ENCODE data around the gene SSH2. TPM values are rescaled to one million over a fixed set of nuclear protein-coding genes. Genes with fewer than 3 reads are reported as not detected.
"Not testable (repeated sequence)": the region's sequence is repeated elsewhere in the genome, so short reads cannot be mapped to it uniquely, and the experiment has no call there.

SSH2 gene
- total RNA-seq, 1 donor from 2014 or later: 32.1 TPM

DNA sequence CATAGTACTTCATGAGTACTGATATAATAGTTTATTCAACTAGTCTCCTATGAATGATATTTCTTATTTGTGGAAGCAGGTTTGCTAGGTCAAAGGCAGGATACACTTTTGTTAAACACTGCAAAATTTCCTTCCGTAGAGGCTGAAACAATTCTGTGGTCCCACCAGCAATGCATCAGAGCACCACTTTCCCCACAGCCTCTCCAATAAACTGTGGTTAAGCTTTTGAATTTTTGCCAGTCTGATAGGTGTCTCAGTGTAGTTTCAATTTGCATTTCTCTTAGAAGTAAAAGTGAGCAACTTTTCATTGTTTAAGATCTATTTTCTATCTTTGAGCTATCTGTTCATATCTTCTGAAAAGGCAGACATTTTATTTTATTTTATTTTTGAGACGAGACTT, 270.9 kb downstream of the SSH2 start:
- DNase-seq: no peak

DNA sequence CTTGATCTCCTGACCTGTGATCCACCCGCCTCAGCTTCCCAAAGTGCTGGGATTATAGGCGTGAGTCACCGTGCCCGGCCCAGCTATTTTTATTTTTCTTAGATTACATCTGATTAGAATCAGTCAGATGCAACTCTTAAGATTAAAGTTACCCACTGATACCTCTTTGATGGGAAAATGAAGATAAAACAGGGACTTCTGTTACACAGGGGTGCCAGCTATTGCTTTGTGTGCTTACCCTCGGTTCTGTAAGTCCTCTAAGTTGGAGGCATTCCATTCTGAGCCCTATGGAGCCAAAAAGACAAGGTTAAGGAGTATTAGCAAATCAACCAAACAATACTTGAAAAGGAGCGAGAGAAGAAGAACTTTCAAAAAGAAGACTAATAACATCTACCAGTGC, 274.7 kb downstream of the SSH2 start:
- DNase-seq: no peak

DNA sequence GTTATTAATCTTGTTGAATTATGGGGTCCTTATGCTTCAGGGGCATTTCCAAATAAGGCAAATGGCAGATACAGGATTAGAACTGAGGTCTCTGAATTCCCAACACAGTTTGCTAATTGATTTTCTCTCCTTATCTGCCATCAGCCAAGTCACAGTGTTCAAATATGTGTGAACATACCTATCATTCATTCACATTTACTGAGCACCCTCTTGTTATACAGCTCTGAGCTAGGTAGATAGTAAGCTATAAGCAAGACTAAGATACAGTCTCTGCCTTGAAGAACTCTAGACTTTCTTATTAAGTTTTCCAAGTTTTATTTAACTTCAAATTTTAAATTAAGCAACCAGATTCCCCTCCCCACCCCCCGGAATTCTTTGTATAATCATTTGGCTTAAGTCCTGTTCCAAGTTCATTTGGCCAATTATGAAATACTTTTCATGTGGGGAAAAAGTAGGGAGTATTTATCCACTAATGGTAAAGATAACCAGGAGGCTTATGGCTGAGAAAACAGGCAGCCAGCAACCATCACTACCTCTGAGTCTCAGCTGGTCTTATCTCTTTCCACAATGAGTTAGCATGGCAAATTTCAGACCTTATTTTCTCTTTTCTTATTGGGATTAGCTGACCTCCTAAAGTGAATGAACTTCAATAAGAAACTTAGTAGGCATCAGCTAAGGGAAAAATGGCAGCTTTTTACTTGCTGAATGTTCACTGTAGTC, 275.9 kb downstream of the SSH2 start:
- no peak for DNase-seq

DNA sequence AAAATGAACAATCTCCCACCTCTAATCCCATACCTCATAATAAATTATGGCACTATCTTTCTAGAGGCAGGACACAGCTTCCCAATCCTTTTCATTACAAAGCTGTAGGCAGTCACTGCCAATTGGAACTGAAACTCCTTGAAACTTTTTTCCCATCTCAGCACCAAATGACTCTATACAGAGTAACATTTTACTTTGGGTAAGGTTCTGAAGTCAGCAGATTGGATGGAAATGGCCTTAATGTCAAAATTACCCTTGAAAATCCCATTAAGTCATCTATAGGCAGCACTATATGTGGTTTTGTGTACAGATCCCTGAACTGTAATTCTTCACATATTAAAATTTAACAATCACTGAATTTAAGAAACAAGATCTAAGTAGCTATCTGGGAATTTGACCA, 277.1 kb downstream of the SSH2 start:
- DNase-seq: no peak

DNA sequence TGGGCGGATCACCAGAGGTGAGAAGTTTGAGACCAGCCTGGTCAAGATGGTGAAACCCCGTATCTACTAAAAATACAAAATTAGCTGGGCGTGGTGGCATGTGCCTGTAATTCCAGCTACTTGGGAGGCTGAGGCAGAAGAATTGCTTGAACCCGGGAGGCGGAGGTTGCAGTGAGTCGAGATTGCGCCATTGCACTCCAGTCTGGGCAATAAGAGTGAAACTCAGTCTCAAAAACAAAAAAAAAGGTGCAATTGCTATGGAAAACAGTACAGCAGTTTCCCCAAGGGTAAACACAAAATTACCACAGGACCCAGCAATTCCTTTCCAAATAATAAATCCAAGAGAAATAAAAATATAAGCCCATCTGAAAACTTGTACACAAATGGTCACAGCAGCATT, 278.1 kb downstream of the SSH2 start:
- not testable (repeated sequence) for DNase-seq

DNA sequence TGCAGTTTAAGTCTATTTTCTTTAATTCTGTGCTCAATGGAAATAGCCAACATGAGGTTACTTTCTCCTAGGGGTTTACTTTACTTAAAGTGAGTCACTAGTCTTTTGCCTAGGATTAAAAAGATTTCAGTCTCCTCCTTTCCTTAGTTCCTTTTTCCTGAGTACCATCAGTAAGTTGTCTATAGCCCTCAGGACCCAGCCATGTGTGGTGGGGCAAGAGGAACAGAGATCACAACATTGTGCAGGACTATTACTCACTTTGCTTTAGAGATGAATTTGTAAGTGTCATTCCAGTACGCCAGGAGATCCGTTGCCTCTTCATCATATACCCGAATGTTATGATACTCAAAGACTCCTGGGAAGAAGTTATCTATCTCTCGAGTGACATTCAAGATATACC, 279.6 kb downstream of the SSH2 start:
- no peak for DNase-seq

DNA sequence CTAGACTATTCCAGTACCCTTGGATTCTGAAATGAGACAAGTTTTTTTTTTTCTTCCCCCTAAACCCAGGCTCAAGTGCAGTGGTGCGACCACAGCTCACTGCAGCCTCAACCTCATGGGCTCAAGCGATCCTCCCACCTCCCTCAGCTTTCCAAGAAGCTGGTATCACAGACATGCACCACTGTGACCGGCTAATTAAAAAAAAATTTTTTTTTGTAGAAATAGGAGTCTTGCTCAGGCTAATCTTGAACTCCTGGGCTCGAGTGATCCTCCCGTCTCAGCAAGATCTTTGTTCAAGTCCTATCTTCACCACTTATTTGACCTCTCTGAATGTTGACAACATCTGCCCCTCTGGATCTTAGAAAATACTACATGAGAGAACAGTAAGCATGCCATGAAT, 280.7 kb downstream of the SSH2 start:
- DNase-seq: no peak

DNA sequence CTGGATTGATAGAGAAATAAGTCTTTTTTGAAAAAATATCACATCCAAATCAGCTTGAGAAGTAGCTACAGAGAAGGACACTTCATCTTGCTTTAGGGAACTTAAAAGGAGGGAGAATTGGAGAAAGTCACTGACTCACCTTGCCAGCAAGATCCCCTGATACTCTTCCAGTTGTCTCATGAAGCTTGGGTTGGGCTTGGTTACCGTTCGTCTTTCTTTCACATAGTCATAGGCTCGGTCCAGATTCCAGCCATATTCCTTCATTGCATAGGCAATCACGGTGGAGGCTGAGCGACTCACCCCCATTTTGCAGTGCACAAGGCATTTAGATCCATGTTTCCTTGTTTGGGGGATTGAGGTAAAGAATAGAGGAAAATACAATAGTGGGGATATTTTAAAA, 282.0 kb downstream of the SSH2 start:
- no peak for DNase-seq

DNA sequence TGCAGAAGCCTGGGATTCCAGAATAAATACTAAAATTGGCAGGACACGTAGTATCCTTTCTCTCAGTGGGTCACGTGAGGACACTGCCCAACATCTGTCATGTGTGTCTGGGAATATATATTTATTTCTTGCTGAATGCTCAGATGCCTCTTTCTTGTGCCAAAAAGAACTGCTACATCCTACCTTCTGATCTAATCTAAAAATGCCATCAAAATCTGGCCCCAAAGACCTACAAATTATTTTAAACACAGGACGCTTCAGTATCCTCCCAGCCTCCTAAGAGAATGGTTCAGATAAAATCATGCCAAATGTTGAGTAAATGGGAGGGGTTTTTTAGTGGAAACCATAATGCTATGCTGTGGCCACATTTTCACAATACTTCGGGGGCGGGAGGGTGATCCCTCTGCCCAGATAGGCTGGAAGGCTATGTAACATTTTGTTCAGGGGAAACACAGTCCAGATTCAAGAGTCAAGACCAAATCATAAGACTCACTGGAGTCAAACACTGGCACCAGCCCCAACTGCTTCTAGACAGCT, 284.4 kb downstream of the SSH2 start:
- DNase-seq: peak; percentile 75

DNA sequence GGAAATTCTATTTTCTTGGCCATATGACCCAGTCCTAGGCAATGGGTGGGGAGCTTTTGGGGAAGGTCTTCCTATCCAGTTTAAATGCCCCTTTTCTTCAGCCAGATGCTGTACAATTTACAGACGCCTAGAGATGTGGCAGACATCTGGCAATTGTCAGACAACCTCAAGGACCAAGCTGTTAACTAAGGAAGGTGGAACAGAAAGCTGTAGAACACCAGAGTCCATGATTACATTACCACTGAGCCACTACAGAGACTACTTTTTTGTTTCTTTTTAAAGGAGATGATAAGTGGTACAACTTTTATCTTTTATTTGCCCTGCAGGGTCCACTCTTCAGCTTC, 286.2 kb downstream of the SSH2 start:
- no peak for DNase-seq

DNA sequence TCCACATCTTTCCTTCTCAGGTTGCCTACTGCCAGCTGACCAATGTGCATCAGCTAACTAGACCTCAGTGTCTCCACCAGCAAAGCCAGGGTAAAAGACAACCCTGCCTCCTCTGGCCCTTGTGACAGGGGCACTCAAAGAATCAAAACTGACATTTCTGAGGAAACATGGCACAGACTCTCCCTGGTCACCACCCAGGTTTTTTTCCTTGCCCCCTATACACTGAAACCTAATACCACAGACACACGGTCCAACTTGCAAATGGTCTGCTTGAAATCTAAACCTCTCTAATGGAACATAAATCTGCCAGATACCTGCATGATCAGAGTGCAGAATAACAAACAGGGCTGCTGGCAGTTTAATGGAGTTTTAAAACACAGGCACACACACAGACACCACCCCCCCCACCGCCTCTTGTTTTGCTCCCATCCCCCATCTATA, 287.8 kb downstream of the SSH2 start:
- no peak for DNase-seq

DNA sequence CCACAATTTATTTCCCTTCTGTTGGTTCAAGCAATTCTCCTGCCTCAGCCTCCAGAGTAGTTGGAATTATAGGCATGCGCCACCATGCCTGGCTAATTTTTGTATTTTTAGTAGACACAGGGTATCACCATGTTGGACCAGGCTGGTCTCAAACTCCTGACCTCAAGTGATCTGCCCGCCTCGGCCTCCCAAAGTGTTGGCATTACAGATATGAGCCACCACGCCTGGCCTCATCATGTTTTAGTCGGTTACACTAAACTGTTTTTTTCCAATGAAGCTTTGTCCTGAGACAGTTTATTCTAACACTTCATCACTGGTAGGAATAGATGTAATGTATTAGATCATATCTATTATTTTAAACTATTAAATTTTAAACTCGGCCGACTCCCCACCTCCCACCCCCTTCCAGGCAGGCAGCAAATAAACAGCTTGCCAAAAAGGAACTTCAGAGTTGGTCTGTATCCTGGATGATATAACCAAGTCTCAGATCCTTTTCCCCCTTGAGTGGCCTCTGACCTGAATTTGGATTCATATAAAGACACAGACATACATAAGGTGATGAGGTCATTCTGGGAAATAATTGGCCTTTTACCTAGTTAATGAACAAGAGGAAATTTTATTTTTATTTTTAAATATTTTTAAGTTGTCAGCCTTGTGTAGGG, 288.9 kb downstream of the SSH2 start:
- DNase-seq: no peak

DNA sequence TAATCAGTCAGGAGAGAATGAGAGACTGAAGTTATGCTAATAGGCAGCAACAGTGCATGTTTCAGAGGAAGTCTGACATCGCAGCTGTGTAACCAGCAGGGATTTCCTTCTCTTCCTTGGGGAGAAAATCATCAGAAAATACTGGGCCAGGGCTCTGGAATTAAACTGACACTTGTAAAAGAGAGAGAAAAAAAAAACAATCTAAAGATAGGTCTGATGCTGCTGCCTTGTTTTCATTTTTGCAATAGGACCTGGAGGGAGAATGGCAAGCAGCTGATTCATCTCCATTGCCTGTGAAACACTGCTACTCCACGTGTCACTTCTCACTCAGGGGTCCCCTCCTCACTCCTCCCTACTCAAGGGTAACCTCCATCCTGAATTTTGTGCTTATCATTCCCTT, 289.6 kb downstream of the SSH2 start:
- no peak for DNase-seq

DNA sequence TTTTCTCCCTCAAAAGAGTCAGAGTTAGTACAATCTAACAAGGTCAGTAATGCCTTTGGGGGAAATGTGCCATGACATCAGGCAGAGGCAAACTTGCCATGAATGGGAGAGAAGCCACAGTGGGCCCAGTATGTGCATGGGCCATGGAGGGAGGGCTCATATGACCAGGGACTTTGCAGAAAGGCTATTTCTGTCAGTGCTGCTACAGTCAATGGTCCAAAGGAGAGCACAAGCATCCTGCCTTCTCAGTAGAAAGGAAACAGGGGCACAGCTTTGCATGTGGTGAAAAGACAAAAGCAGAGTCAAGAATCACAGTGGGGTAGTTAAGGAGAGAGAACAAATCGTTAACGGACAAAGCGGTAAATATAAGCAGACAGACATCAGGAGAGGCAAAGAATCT, 296.1 kb downstream of the SSH2 start:
- DNase-seq: no peak

DNA sequence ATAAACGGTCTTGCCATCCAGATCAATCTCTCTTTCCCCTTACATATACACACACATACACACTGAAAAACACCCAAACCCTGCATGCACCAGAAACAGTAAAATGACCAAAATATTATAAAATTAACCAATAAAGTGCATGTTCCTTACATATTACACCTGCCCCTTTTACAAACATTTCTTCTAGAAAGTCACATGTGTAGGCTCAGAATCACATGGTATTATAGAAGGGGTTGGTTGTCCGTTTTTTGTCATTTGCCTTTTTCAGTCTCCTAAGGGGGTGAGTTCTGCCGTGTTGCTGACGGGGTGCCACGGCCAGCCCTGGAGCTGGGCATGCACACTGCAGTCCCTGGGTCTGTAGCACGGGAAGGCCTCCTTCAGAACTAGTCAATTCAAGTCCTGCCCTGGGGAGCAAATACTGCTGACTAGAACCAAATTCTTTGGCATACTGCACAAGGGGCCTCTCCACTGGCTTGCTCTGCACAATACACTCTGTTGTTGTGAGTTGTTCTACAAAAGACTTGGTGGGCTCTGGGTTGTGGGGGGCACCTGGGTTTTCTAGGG, 299.3 kb downstream of the SSH2 start:
- no peak for DNase-seq

DNA sequence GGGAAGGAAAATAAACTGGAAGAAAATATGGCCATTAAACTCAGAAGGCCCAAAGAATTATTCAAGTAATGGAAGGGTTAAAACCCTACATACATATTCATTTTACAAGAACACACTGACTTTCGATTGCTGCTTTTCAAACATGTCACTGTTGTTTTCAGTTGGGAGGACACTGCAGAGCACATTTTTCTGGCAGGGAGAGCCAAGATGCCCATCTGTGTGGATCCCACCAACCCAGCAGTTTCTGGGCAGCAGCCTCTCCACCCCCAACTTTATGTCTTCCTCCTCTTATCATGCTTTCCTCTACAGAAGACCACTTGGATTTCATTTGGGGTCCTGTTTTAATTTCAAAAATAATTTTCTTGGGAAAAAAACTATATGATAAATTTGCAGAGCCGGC, 300.2 kb downstream of the SSH2 start:
- no peak for DNase-seq

DNA sequence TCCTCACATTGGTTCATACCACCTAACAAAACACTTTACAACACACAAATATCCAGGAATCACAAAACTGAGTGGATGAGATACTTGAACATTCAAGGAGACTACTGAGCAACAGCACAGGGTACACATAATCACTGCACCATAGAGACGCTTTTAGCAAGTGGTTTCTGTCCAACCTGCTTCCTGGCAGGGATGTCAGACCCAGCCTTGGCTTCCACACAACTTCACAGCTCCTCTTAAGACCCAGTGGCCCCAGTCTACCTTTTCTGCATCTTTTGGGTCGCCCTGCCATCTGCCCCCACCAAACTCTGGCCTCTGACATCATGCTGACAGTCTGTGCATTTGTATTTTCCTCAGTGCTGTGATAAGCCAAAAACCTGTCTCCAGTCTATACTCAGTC, 301.4 kb downstream of the SSH2 start:
- no peak for DNase-seq

DNA sequence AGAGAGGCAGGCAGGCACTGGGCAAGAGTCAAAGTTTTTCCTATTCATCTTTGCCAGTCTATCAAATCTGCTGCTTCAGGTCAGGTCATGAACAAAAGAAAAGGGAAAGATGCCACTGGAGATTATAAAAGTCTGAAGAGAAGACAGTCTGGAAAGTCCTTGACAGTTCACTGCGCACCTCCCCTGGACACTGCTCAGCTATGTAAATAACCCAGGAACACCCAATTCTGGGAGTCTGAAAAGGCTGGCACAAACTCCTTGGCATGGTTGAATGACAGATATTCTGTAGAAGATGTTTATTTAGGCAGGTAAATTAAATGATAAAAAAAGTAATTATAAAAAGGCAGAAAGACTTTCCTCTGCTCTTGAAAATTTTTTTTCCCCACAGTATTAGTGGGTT, 302.1 kb downstream of the SSH2 start:
- DNase-seq: no peak

DNA sequence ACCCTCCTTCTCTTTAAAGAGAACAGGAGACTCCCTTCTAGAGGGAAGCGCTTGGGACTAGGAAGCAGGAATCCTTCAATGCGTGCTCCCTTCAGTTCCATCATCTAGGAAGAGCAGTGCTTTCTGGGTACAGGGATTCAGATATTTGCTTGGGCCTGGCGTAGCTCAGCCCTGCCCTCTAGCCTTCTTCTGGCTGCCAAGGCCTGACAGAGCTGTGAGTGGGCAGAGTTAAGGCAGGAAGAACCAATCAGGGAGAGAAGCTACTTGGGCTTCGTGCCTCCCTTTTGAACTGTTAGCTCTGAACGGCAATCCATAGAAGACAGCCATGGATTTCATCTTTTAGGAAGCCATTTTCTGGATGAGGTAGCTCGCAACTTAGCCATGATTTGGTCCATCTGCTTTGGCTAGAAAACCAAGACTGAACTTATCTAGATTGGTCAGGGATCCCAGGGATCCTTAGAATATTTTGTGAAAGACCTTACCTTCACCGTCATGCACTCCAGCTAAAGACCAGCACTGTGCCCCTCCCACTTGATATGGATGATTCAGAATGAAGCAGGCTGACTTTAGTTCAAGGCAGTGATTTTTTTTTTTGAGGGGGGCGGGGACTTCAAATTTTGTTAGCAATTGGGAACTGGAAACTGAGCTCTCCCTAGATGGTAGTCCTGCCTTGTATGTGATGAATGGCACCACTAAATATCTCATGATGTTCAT, 304.8 kb downstream of the SSH2 start:
- DNase-seq: peak; percentile 48

DNA sequence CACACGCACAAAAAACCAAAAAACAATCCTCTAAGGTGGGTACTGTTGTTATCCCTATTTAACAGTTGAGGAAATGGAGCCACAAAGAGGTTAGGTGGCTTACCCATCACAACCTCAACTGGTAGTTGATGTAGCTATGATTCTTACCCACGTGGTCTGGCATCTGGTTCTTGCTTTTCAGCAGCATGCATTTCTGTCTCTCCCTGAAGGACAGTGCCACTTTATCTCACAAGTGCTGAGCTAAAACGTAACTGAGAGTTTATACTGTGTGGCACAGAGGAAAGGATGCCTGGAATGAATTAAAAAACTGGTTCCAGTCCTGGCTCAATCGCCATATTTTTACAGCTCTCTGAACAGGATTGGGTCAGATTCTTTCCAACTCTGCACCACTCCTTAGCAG, 305.4 kb downstream of the SSH2 start:
- DNase-seq: no peak

DNA sequence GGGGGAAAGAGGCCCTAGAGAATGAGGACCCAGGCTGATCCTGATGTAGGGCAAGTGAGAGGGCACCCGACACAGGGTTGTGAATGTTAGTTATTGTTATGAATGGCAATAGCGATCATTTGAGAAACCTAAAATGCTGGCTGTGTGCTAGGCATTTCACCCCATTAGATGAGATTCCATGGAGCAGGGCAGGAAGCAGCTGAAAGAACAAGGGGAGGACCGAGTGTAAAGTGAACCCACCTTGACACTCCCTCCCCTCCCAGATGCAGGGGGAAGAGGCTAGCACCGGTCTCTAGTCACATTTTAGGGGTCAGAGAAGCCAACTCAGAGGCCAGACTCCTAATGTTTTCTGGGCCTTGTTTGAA, 306.8 kb downstream of the SSH2 start:
- no peak for DNase-seq

DNA sequence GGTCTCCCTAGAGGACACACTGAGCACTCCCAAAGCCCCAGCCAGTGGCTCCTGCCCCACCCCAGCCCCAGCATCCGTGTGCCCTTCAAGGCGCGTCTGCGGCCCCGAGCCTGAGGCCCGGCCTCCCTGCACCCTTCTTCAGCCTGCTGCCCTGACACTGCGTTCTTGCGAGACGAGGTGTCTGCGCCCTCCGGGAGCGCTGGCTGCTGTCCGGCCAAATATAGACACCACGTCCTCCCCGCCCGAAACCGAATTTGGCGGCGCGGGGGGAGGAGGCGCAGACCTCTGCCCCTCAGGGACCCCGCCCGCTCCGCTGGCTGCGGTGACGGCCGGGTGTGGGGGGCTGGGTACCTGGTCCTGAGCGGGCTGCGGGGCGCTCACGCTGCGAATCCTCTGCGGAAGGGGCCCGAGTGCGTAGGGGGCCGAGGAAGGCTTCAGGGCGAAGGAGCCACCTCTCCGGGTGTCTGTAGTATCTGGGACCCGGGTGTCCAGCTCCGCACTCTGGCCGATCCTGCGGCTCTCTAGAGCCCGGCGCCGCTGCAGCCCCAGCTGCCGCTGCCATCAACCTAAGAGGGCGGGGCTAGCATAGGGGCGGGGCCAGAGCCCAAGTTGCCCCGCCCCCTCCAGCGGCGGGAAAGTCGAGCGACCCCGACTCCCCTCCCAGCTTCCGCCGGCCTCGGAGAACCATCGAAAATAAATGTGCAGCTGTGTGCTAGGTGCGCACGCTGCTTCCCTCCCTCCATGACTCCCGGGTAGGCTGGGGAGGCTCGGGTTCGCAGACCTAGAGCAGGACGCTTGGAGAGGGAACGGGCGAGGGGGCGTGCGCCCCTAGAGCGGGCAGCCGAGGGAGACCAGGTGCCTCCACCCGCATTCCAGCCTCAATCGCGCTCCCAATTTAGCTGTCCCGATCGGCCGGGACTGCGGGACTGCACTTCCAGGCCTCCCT, 307.4 kb downstream of the SSH2 start, which contains the start of gene CORO6:
TSS of gene CORO6 (minus strand) at position 576 of the 946 bp plus-strand sequence. CDS start 1,491 bp downstream, outside the sequence.
- peak; percentile 82 for DNase-seq
